SK-N-SH (cell line): ENCODE measurements around the gene VEGFA.

Experiments
- CTCF ChIP-seq: fragments of 200-600 bp; sonication (generic); IDR thresholded peaks from 2 replicates; pipeline ENCODE4 v1.6.1; 2017; ENCODE audit warnings: antibody characterized with exemption, mild to moderate bottlenecking, moderate library complexity
- EP300 ChIP-seq, 2 experiments: IDR thresholded peaks; 2 replicates each; pipeline versions ENCODE4 v1.4.0 to v1.6.1; 2012; ENCODE audit warnings: borderline replicate concordance in 1 of 2, low read depth in 1 of 2, low read length in 1 of 2
- NFIC ChIP-seq: IDR thresholded peaks from 2 replicates; pipeline ENCODE4 v1.4.0; 2012; ENCODE audit warnings: borderline replicate concordance
- POLR2AphosphoS5 ChIP-seq: IDR thresholded peaks from 2 replicates; pipeline ENCODE4 v1.6.1; 2012; ENCODE audit warnings: low read depth, low read length

DNA sequence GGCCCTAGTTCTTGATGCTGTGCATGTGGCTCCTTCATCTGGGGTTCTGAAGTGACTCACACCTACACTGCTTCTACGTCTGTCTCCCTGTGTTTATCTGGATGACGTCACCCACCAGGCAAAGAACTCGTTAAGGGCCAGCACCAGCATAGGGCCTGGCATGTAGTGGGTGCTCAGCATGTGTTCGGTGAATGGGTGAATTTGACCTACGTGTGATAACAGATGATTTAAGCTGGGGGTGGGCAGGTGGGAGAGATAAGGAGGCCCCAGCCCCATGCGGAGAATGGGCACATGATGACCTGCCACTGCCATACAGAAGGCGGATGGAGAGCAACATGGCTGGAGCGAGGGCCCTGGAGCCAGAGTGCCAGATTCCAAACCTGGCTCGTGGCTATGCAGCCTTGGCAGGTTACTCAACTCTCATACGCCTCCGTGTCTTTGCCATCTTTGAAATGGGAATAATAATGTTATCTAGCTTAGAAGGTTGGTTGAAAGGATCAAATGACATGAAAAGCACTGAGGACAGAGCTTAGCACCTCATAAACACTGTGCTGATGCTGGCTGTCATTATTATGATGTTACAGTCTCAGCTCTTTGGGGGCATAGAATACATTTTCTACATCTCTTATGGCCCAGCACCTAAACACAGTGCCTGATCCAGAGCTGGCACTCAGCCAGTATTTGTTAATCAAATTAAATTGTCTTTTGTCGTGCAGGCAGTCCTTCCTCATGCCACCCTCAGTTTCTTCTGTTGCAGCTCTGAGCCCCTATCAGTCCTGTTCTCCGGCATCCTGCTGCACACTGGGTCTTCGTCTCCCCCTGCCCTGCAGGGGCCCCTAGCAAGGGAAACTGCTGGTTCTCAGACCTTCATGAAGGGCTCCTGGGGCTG lies 39.6 kb downstream of the VEGFA start:
- no peak for TF ChIP-seq CTCF
- TF ChIP-seq POLR2AphosphoS5: no peak
- TF ChIP-seq NFIC: no peak
- no peak for TF ChIP-seq EP300 (IDR thresholded peaks at IDR 0.05; ENCODE audit: borderline replicate concordance in 1 of 2, low read depth in 1 of 2, low read length in 1 of 2)
